HFF-Myc (cell line): Measurements from ENCODE around the gene IGHMBP2.

Experiments used
- DNase-seq: peaks from one replicate; pipeline ENCODE4 v3.0.0-alpha.2; 2011; ENCODE audit warnings: low read depth; ENCODE audit errors: extremely low read depth
- H3K4me3 ChIP-seq: replicated peaks from 2 replicates; pipeline ENCODE4 v1.5.1; 2011; ENCODE audit warnings: low read depth, mild to moderate bottlenecking, control low read depth, low read length
- TF ChIP-seq, protein P1 (sequence below): IDR thresholded peaks from 2 replicates; pipeline ENCODE4 v1.5.1; 2012; ENCODE audit warnings: mild to moderate bottlenecking, low read depth, low read length, control low read depth; ENCODE audit errors: missing control alignments

IGHMBP2 gene

GRCh38 chr11:68912254-68912653 is 8.6 kb downstream of the IGHMBP2 start:
- no peak for DNase-seq
- TF ChIP-seq, protein P1, sequence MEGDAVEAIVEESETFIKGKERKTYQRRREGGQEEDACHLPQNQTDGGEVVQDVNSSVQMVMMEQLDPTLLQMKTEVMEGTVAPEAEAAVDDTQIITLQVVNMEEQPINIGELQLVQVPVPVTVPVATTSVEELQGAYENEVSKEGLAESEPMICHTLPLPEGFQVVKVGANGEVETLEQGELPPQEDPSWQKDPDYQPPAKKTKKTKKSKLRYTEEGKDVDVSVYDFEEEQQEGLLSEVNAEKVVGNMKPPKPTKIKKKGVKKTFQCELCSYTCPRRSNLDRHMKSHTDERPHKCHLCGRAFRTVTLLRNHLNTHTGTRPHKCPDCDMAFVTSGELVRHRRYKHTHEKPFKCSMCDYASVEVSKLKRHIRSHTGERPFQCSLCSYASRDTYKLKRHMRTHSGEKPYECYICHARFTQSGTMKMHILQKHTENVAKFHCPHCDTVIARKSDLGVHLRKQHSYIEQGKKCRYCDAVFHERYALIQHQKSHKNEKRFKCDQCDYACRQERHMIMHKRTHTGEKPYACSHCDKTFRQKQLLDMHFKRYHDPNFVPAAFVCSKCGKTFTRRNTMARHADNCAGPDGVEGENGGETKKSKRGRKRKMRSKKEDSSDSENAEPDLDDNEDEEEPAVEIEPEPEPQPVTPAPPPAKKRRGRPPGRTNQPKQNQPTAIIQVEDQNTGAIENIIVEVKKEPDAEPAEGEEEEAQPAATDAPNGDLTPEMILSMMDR = no peak
- no peak overlapping the region for H3K4me3 ChIP-seq

- TF ChIP-seq, protein P1 = no peak
- no peak for DNase-seq
- H3K4me3 ChIP-seq = no peak overlapping the region
Measured at GRCh38 chr11:68913188-68913587, 9.5 kb downstream of the IGHMBP2 start.

DNA sequence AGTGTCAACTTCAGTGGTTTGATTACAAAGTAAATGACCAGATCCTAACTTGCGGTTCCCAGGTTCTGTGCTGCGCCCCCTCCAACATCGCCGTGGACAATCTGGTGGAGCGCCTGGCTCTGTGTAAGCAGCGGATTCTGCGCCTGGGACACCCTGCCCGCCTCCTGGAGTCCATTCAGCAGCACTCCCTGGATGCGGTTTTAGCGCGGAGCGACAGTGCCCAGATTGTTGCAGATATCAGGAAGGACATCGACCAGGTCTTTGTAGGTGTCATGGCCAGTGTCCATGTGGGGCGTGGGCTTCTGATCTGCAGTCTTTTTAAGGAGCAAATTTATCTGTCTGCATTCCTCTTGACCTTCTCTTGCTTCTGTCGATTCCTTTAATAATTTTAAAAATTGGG is 11.1 kb downstream of the IGHMBP2 start:
- TF ChIP-seq, protein P1 = no peak
- DNase-seq = no peak
- H3K4me3 ChIP-seq = no peak overlapping the region

DNA sequence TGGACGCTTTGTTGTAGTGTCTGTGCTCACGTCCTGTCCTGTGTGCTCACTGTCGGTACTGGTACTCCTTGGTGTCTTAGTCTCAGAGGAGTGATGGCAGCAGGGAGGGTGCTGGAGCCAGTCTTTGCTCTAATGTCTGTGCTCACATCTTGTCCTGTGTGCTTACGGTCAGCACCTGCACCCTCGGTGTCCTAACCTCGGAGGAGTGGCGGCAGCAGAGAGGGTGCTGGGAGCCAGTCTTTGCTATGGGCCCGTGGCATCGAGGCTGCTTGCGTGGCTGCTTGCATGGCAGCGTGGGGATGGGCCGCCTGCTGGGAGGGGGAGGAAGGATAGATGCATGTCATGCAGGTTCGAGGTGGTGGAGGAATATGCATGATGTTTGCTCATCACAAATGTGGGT is 12.7 kb downstream of the IGHMBP2 start:
- H3K4me3 ChIP-seq = no peak overlapping the region
- DNase-seq = no peak
- TF ChIP-seq, protein P1 = no peak

DNA sequence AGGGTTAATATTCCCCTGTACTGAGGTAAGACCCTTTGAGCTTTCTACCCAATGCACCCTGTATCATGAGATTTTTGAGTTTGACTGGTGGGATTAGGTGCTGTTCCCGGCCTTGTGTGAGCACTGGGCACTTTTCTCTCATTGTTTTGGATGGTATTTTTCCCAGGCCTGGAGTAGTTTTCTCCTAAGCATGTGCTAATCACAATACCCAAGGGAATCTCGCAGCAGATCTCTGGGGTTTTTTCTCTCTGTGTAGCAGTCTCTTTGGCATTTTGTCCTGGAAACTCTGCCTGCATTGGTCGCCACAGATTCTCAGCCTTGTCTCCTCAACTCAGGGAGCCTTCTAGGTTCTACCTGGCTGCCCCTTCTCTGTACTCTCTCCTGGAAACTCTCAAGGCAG is 19.9 kb downstream of the IGHMBP2 start:
- no peak for DNase-seq
- TF ChIP-seq, protein P1 = no peak
- H3K4me3 ChIP-seq = no peak overlapping the region

GRCh38 chr11:68924073-68924925 is 20.6 kb downstream of the IGHMBP2 start:
- H3K4me3 ChIP-seq = no peak overlapping the region
- TF ChIP-seq, protein P1 = no peak
- DNase-seq = no peak
